GM23338 (cell line): ENCODE measurements around the gene VSTM2A. TPM values are rescaled to one million over a fixed set of nuclear protein-coding genes. Genes with fewer than 3 reads are reported as not detected.
A peak's percentile ranks its signal among the peaks of the same experiment; 100 is the strongest.

Experiments
- ATAC-seq: fragments of 200-7000 bp; cut with Tn5 transposase; 3 replicates; pipeline ENCODE4 v1.9.1; 2020
- DNase-seq: peaks from one replicate; pipeline ENCODE4 v3.0.0-alpha.2; 2015; ENCODE audit warnings: low spot score
- H2AFZ ChIP-seq: fragments of 200-600 bp; sonication (generic); 2 replicates; pipeline ENCODE4 v1.8.0; 2016; ENCODE audit warnings: antibody characterized with exemption, mild to moderate bottlenecking, moderate library complexity
- H3F3A ChIP-seq: fragments of 200-600 bp; sonication (generic); replicated peaks from 2 replicates; pipeline ENCODE4 v1.8.0; 2017; ENCODE audit warnings: antibody characterized with exemption, mixed run types, low read depth
- H3K27ac ChIP-seq: fragments of 200-600 bp; sonication (generic); 2 replicates; pipeline ENCODE4 v1.6.1; 2016; ENCODE audit warnings: low read depth
- H3K27me3 ChIP-seq: fragments of 200-600 bp; sonication (generic); 2 replicates; pipeline ENCODE4 v1.8.0; 2016; ENCODE audit warnings: mild to moderate bottlenecking, mixed run types, moderate library complexity; ENCODE audit not compliant: insufficient read depth
- H3K36me3 ChIP-seq: fragments of 200-600 bp; sonication (generic); 2 replicates; pipeline ENCODE4 v1.8.0; 2016; ENCODE audit warnings: mild to moderate bottlenecking; ENCODE audit not compliant: insufficient read depth
- H3K4me1 ChIP-seq: fragments of 200-600 bp; sonication (generic); 2 replicates; pipeline ENCODE4 v1.8.0; 2016; ENCODE audit warnings: mild to moderate bottlenecking, moderate library complexity; ENCODE audit not compliant: insufficient read depth
- H3K4me2 ChIP-seq: fragments of 200-600 bp; sonication (generic); 2 replicates; pipeline ENCODE4 v1.7.1; 2017; ENCODE audit warnings: mixed run types
- H3K4me3 ChIP-seq: fragments of 200-600 bp; sonication (generic); 2 replicates; pipeline ENCODE4 v1.6.1; 2016; ENCODE audit warnings: mixed run types
- H3K79me2 ChIP-seq: fragments of 200-600 bp; sonication (generic); replicated peaks from 2 replicates; pipeline ENCODE4 v1.8.0; 2017; ENCODE audit warnings: mild to moderate bottlenecking; ENCODE audit not compliant: insufficient read depth
- H3K9me2 ChIP-seq: fragments of 200-600 bp; sonication (generic); 2 replicates; pipeline ENCODE4 v1.8.0; 2017; ENCODE audit not compliant: insufficient read depth
- H4K20me1 ChIP-seq: fragments of 200-600 bp; sonication (generic); replicated peaks from 2 replicates; pipeline ENCODE4 v1.8.0; 2017; ENCODE audit warnings: mild to moderate bottlenecking; ENCODE audit not compliant: insufficient read depth
- H3K27ac Mint-ChIP-seq: 2 replicates; pipeline ENCODE4 v1.8.0; 2020; ENCODE audit warnings: inconsistent platforms, mild to moderate bottlenecking, moderate library complexity, mixed read lengths
- H3K27me3 Mint-ChIP-seq: 3 replicates; pipeline ENCODE4 v1.8.0; 2022; ENCODE audit warnings: low read depth, mild to moderate bottlenecking, moderate library complexity, mixed read lengths, inconsistent platforms; ENCODE audit not compliant: insufficient read depth, poor library complexity
- H3K36me3 Mint-ChIP-seq: 3 replicates; pipeline ENCODE4 v1.8.0; 2021; ENCODE audit warnings: low read depth, mild to moderate bottlenecking, inconsistent platforms, moderate library complexity, mixed read lengths
- H3K4me1 Mint-ChIP-seq: 3 replicates; pipeline ENCODE4 v1.8.0; 2020; ENCODE audit warnings: mild to moderate bottlenecking, inconsistent platforms, mixed read lengths
- H3K4me3 Mint-ChIP-seq: 3 replicates; pipeline ENCODE4 v1.8.0; 2021; ENCODE audit warnings: moderate library complexity, mild to moderate bottlenecking, inconsistent platforms, mixed read lengths
- H3K9me3 Mint-ChIP-seq: 3 replicates; pipeline ENCODE4 v1.8.0; 2020; ENCODE audit warnings: moderate library complexity, mild to moderate bottlenecking, inconsistent platforms, mixed read lengths
- EZH2 ChIP-seq: fragments of 200-600 bp; sonication (generic); IDR thresholded peaks from one replicate; pipeline ENCODE4 v1.8.0; 2017; ENCODE audit warnings: antibody characterized with exemption, mild to moderate bottlenecking, low read depth; ENCODE audit not compliant: unreplicated experiment
- POLR2AphosphoS5 ChIP-seq: IDR thresholded peaks from 2 replicates; pipeline ENCODE4 v1.6.1; 2016; ENCODE audit warnings: antibody characterized with exemption, low read depth
- polyA plus RNA-seq: library from polyadenylated mRNA; unstranded; fragments of >200 nt; fragmentation: Nextera tagmentation; extraction: Ambion mirVana; gene quantifications from 2 replicates; pipeline ENCODE4 v1.2.1, GENCODE V29; 2016
- total RNA-seq: library from RNA; depleted of rRNA; stranded (reverse); fragments of >200 nt; shearing (Covaris generic); gene quantifications from 2 replicates; pipeline ENCODE4 v1.2.3, GENCODE V29; 2014
- TF ChIP-seq, protein P1 (sequence below): IDR thresholded peaks from one replicate; pipeline ENCODE4 v1.6.1; 2018; ENCODE audit warnings: antibody characterized with exemption; ENCODE audit not compliant: unreplicated experiment
- TF ChIP-seq, protein P2 (sequence below), 2 experiments: fragments of 200-600 bp in 1 of 2; sonication (generic) in 1 of 2; conservative IDR thresholded peaks; 2 replicates each; pipeline versions ENCODE4 v1.5.1 to v1.6.1; 2016 to 2017; ENCODE audit warnings: antibody characterized with exemption in 2 of 2, low read depth in 2 of 2, mild to moderate bottlenecking in 2 of 2, moderate library complexity in 1 of 2

VSTM2A gene
- total and polyA plus RNA-seq, 2 experiments from 2014 or later = 0.73 to 0.79 TPM

DNA sequence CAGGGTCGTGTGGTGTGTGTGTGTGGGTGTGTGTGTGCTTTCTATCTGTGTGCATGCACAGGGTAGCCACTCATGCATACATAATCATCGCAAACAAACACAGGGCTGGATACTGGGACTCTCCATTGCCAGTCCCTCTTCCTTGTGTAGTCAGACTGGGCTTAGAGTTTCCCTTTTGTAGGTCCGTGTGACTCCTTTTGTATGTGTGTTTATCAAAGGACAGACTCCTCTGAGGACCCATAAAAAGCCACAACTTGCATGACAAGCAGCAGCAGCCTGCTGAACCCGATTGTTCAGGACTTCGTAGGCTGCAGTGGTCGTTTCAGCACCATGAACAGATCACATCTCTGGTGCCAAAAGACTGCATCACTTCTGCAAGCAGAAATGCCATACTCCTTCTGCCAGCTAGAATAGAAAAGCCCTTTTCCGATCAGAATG is 895 bp downstream of the VSTM2A start:
- Histone ChIP-seq H3K36me3 (no peaks in the 10 kb centered on the region), H3K4me1 (peaks cover 36% of the 10 kb centered on the region), H2AFZ (no peak overlapping the region), H3K27ac (no peak overlapping the region), H3K4me2 (peak overlapping the region; percentile 86), H3K9me2 (no peaks in the 10 kb centered on the region), H4K20me1 (no peaks in the 10 kb centered on the region), H3K4me3 (peak overlapping the region; percentile 63), H3F3A (0 out of 2 replicates have a peak, but pooled peaks cover 2% of the 10 kb centered on the region), H3K27me3 (peaks cover 71% of the 10 kb centered on the region), H3K79me2 (no peaks in the 10 kb centered on the region)
- DNase-seq = peak; percentile 71
- ATAC-seq = peak; percentile 23
- peak overlapping the region; percentile 85 for H3K4me3 Mint-ChIP-seq
- TF ChIP-seq, protein P1, sequence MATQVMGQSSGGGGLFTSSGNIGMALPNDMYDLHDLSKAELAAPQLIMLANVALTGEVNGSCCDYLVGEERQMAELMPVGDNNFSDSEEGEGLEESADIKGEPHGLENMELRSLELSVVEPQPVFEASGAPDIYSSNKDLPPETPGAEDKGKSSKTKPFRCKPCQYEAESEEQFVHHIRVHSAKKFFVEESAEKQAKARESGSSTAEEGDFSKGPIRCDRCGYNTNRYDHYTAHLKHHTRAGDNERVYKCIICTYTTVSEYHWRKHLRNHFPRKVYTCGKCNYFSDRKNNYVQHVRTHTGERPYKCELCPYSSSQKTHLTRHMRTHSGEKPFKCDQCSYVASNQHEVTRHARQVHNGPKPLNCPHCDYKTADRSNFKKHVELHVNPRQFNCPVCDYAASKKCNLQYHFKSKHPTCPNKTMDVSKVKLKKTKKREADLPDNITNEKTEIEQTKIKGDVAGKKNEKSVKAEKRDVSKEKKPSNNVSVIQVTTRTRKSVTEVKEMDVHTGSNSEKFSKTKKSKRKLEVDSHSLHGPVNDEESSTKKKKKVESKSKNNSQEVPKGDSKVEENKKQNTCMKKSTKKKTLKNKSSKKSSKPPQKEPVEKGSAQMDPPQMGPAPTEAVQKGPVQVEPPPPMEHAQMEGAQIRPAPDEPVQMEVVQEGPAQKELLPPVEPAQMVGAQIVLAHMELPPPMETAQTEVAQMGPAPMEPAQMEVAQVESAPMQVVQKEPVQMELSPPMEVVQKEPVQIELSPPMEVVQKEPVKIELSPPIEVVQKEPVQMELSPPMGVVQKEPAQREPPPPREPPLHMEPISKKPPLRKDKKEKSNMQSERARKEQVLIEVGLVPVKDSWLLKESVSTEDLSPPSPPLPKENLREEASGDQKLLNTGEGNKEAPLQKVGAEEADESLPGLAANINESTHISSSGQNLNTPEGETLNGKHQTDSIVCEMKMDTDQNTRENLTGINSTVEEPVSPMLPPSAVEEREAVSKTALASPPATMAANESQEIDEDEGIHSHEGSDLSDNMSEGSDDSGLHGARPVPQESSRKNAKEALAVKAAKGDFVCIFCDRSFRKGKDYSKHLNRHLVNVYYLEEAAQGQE = peak; percentile 77
- no peak for TF ChIP-seq POLR2AphosphoS5
- H3K4me1 Mint-ChIP-seq = peaks cover 26% of the 10 kb centered on the region; the same call in 2 of the 3 replicates
- H3K27ac Mint-ChIP-seq = no peak overlapping the region
- no peaks in the 10 kb centered on the region for H3K36me3 Mint-ChIP-seq
- H3K9me3 Mint-ChIP-seq = no peaks in the 10 kb centered on the region
- peaks cover 43% of the 10 kb centered on the region for H3K27me3 Mint-ChIP-seq

DNA sequence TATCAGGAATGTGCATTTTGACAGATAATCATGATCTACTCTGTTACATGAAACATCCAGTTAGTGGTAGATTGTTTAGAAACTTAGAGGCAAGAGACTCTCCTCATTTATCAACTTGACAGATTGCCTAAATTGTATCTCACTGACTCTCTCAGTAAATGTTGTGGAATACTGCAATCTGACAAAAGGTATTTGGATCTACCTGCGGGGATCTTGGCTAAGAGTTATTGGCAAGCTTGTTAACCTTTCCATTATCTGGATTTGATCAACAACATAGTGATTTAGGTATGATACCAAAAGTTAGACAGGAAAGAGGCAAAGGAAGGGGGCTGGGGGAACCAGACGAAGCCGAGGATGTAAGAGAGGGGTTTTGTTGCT is 2.0 kb downstream of the VSTM2A start:
- Histone ChIP-seq H3K79me2 (no peaks in the 10 kb centered on the region), H2AFZ (peak overlapping the region; percentile 95; the same call in 1 of the 2 replicates), H3K27me3 (peaks cover 78% of the 10 kb centered on the region), H3K27ac (no peak overlapping the region), H3K4me3 (peak overlapping the region; percentile 63), H3K4me2 (peak overlapping the region; percentile 84), H4K20me1 (no peaks in the 10 kb centered on the region), H3K4me1 (peaks cover 36% of the 10 kb centered on the region), H3F3A (0 out of 2 replicates have a peak, but pooled peaks cover 2% of the 10 kb centered on the region), H3K36me3 (no peaks in the 10 kb centered on the region), H3K9me2 (no peaks in the 10 kb centered on the region)
- no peak overlapping the region for H3K27ac Mint-ChIP-seq
- H3K36me3 Mint-ChIP-seq = no peaks in the 10 kb centered on the region
- H3K27me3 Mint-ChIP-seq = peaks cover 43% of the 10 kb centered on the region
- DNase-seq (peak; percentile 19), ATAC-seq (no peak)
- H3K4me1 Mint-ChIP-seq = peaks cover 26% of the 10 kb centered on the region; the same call in 2 of the 3 replicates
- H3K9me3 Mint-ChIP-seq = no peaks in the 10 kb centered on the region
- peak; percentile 68 for TF ChIP-seq EZH2
- TF ChIP-seq, protein P2, sequence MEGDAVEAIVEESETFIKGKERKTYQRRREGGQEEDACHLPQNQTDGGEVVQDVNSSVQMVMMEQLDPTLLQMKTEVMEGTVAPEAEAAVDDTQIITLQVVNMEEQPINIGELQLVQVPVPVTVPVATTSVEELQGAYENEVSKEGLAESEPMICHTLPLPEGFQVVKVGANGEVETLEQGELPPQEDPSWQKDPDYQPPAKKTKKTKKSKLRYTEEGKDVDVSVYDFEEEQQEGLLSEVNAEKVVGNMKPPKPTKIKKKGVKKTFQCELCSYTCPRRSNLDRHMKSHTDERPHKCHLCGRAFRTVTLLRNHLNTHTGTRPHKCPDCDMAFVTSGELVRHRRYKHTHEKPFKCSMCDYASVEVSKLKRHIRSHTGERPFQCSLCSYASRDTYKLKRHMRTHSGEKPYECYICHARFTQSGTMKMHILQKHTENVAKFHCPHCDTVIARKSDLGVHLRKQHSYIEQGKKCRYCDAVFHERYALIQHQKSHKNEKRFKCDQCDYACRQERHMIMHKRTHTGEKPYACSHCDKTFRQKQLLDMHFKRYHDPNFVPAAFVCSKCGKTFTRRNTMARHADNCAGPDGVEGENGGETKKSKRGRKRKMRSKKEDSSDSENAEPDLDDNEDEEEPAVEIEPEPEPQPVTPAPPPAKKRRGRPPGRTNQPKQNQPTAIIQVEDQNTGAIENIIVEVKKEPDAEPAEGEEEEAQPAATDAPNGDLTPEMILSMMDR (conservative IDR thresholded peaks at IDR 0.05; ENCODE audit: low read depth in 2 of 2) = no peak
- H3K4me3 Mint-ChIP-seq = peak overlapping the region; percentile 85
